ENCODE measurements around the gene TGFA. TPM values are rescaled to one million over a fixed set of nuclear protein-coding genes. Genes with fewer than 3 reads are reported as not detected.

The TGFA gene
- total RNA-seq, 2 donors from 2014 or later: 2.0 to 3.2 TPM

DNA sequence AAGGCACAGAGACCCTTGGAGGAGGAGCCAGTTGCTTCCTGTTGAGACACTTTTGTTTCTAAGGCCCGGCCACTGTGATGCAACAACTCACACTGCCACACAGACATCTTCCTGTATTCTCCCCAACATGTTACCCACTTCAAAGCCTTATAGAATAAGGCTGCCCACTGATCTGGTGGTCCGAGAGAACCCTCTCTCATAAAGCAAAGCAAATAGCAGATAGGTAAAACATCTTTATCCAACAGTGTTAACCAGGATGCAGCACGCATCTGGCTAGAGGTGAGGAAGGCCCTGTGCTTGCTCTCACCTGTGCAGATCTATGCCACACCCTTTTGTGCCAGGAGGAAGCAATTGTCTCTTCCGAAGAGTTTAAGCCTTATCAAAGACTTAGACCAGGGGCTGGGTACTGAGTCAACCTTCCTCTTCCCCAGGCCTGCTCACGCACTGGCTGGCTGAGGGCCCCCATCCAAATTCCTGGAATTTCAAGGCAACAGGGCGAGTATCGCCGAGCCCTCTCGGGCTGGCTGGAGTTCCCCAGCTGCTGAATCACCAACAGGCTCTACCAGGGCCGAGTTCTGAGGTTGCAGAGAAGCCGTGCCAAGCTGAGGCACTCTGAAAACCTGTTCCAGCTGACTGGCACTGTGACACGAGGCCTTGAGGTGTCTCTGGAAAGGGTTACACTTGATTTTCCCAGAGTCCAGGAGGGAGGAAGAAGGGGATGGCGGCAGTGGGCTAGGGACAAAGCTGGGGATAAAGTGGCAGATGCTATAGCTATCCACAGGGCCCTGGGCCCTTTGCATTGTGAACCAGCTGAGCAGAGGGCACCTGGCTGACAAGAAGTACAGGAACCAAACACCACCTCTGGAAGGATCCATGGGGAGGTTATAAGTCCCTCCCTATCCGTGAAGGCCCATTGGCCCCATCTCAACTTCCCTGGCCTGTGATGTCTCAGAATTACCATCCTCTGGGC lies 29.3 kb downstream of the TGFA start:
- Mint-ChIP-seq H3K27ac (peak overlapping the region; percentile 22), H3K9me3 (no peaks in the 10 kb centered on the region), H3K27me3 (ENCODE audit: insufficient read depth) (no peaks in the 10 kb centered on the region), H3K36me3 (ENCODE audit: low read depth) (no peaks in the 10 kb centered on the region), H3K4me3 (no peak overlapping the region), H3K4me1 (peaks cover 15% of the 10 kb centered on the region)
- peaks cover 6% of the 10 kb centered on the region for H3K4me1 ChIP-seq (ENCODE audit: control insufficient read depth, insufficient read depth, low read length)
- no peak overlapping the region for H3K27ac ChIP-seq (ENCODE audit: low read depth, low read length)
- no peak overlapping the region for H3K9ac ChIP-seq (ENCODE audit: extremely low read depth, low read length, poor library complexity, severe bottlenecking)
- no peaks in the 10 kb centered on the region for H3K36me3 ChIP-seq (ENCODE audit: control insufficient read depth, insufficient read depth, low read length)
- DNase-seq: peak; percentile 79
- no peak overlapping the region for H3K4me3 ChIP-seq (ENCODE audit: low read length)
- TF ChIP-seq, protein P1, sequence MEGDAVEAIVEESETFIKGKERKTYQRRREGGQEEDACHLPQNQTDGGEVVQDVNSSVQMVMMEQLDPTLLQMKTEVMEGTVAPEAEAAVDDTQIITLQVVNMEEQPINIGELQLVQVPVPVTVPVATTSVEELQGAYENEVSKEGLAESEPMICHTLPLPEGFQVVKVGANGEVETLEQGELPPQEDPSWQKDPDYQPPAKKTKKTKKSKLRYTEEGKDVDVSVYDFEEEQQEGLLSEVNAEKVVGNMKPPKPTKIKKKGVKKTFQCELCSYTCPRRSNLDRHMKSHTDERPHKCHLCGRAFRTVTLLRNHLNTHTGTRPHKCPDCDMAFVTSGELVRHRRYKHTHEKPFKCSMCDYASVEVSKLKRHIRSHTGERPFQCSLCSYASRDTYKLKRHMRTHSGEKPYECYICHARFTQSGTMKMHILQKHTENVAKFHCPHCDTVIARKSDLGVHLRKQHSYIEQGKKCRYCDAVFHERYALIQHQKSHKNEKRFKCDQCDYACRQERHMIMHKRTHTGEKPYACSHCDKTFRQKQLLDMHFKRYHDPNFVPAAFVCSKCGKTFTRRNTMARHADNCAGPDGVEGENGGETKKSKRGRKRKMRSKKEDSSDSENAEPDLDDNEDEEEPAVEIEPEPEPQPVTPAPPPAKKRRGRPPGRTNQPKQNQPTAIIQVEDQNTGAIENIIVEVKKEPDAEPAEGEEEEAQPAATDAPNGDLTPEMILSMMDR (conservative IDR thresholded peaks at IDR 0.05): no peak
- H3K27me3 ChIP-seq (ENCODE audit: control insufficient read depth, insufficient read depth, low read length, poor library complexity, severe bottlenecking): no peaks in the 10 kb centered on the region
- whole genome bisulfite sequencing, 2 experiments (ENCODE audit: insufficient coverage in 1 of 2, insufficient read length in 1 of 2): 77 to 84% methylated on average over 12 to 14 of the region's 14 CpGs
- no peaks in the 10 kb centered on the region for H3K9me3 ChIP-seq (ENCODE audit: control insufficient read depth, low read length)

DNA sequence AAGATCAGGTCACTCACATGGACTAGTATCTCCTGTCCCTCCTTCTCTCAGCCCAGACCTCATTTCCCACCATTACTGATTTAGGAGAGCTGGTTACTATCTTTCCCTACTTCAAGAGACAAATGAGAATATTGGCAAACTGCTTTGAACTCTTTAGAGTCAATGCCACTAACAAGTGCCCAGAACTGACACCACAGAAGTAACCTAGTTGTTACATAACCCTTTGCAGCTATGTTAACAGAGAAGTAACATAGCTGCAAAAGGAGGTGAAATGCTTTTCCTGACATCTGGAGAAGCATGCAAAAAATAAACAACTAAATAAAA lies 30.0 kb downstream of the TGFA start:
- no peaks in the 10 kb centered on the region for H3K36me3 ChIP-seq (ENCODE audit: control insufficient read depth, insufficient read depth, low read length)
- H3K27me3 Mint-ChIP-seq (ENCODE audit: insufficient read depth): peaks cover 2% of the 10 kb centered on the region
- no peaks in the 10 kb centered on the region for H3K9me3 Mint-ChIP-seq
- peaks cover 15% of the 10 kb centered on the region for H3K4me1 Mint-ChIP-seq
- TF ChIP-seq, protein P1 (conservative IDR thresholded peaks at IDR 0.05): no peak
- H3K4me3 ChIP-seq (ENCODE audit: low read length): no peak overlapping the region
- H3K36me3 Mint-ChIP-seq (ENCODE audit: low read depth): no peaks in the 10 kb centered on the region
- H3K4me1 ChIP-seq (ENCODE audit: control insufficient read depth, insufficient read depth, low read length): peaks cover 6% of the 10 kb centered on the region
- no peak overlapping the region for H3K27ac ChIP-seq (ENCODE audit: low read depth, low read length)
- H3K9ac ChIP-seq (ENCODE audit: extremely low read depth, low read length, poor library complexity, severe bottlenecking): no peak overlapping the region
- no peaks in the 10 kb centered on the region for H3K27me3 ChIP-seq (ENCODE audit: control insufficient read depth, insufficient read depth, low read length, poor library complexity, severe bottlenecking)
- no peak overlapping the region for H3K4me3 Mint-ChIP-seq
- DNase-seq: no peak
- no peaks in the 10 kb centered on the region for H3K9me3 ChIP-seq (ENCODE audit: control insufficient read depth, low read length)
- H3K27ac Mint-ChIP-seq: no peak overlapping the region

DNA sequence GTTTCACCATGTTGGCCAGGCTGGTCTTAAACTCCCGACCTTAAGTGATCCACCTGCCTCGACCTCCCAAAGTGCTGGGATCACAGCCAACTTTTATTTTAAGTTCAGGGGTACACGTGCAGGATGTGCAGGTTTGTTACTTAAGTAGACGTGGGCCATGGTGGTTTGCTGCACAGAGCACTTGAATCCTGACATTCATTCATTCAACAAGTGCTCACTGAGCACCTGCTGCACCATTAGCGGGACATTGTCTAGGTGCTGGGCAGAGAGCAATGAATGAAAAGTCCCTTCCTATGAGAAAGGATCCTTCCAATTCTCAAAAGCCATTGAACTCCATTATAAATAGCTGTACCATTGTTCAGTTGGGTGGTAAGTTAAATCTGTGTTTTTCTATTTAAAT lies 31.0 kb downstream of the TGFA start:
- peaks cover 4% of the 10 kb centered on the region for H3K27me3 Mint-ChIP-seq (ENCODE audit: insufficient read depth)
- no peak for DNase-seq
- H3K36me3 Mint-ChIP-seq (ENCODE audit: low read depth): no peaks in the 10 kb centered on the region
- Histone ChIP-seq H3K4me1 (ENCODE audit: control insufficient read depth, insufficient read depth, low read length) (peaks cover 6% of the 10 kb centered on the region), H3K4me3 (ENCODE audit: low read length) (no peak overlapping the region), H3K9ac (ENCODE audit: extremely low read depth, low read length, poor library complexity, severe bottlenecking) (no peak overlapping the region), H3K9me3 (ENCODE audit: control insufficient read depth, low read length) (no peaks in the 10 kb centered on the region), H3K36me3 (ENCODE audit: control insufficient read depth, insufficient read depth, low read length) (no peaks in the 10 kb centered on the region), H3K27ac (ENCODE audit: low read depth, low read length) (no peak overlapping the region), H3K27me3 (ENCODE audit: control insufficient read depth, insufficient read depth, low read length, poor library complexity, severe bottlenecking) (no peaks in the 10 kb centered on the region)
- peaks cover 15% of the 10 kb centered on the region for H3K4me1 Mint-ChIP-seq
- no peaks in the 10 kb centered on the region for H3K9me3 Mint-ChIP-seq
- no peak overlapping the region for H3K27ac Mint-ChIP-seq
- WGBS, 2 experiments (ENCODE audit: insufficient coverage in 1 of 2, insufficient read length in 1 of 2): 92 to 94% methylated on average over 4 to 5 of the region's 5 CpGs
- TF ChIP-seq, protein P1 (conservative IDR thresholded peaks at IDR 0.05): no peak
- H3K4me3 Mint-ChIP-seq: no peak overlapping the region
